Thyroid gland (tissue), 4 donors: ENCODE data around the gene TFAP2E. TPM values are rescaled to one million over a fixed set of nuclear protein-coding genes. Genes with fewer than 3 reads are reported as not detected.

ENCODE experiments used
- DNase-seq, 2 donors: peaks; one replicate each; pipeline ENCODE4 v3.0.0-alpha.2; 2019
- H3K27ac ChIP-seq, 3 donors: fragments of 200-600 bp; sonication (generic); 1 replicate in 2 of 3; 2 replicates in 1 of 3; pipeline ENCODE4 v1.5.1; 2016 to 2019; ENCODE audit warnings: mild to moderate bottlenecking in 1 of 3, moderate library complexity in 1 of 3
- H3K27me3 ChIP-seq: fragments of 200-600 bp; sonication (generic); one replicate; pipeline ENCODE4 v1.5.1; 2019
- H3K36me3 ChIP-seq, 2 donors: fragments of 200-600 bp; sonication (generic); one replicate each; pipeline ENCODE4 v1.5.1; 2016 to 2019
- H3K4me1 ChIP-seq, 2 donors: fragments of 200-600 bp; sonication (generic); one replicate each; pipeline ENCODE4 v1.5.1; 2017 to 2019
- H3K4me3 ChIP-seq, 3 donors: fragments of 200-600 bp; sonication (generic); replicated peaks in 1 of 3; 1 replicate in 2 of 3; 2 replicates in 1 of 3; pipeline ENCODE4 v1.5.1; 2016; ENCODE audit warnings: mild to moderate bottlenecking in 1 of 3
- H3K9me3 ChIP-seq: fragments of 200-600 bp; sonication (generic); one replicate; pipeline ENCODE4 v1.5.1; 2017
- POLR2A ChIP-seq, 2 donors: fragments of 450-650 bp; IDR thresholded peaks; one replicate each; pipeline ENCODE4 v1.6.1; 2017; ENCODE audit warnings: antibody characterized with exemption in 2 of 2, mild to moderate bottlenecking in 2 of 2, moderate library complexity in 1 of 2
- WGBS, 2 donors: methylation state at CpG; one replicate each; pipeline ENCODE4 v1.1.5; 2017; 5-methylcytosine and 5-hydroxymethylcytosine counted together
- intact Hi-C: fragments of 100-400 bp; cut with DNase I; formaldehyde crosslinking; loops from one replicate; pipeline ENCODE4 v1.15.1; 2023
- total RNA-seq, 4 donors: library from RNA; depleted of rRNA; stranded (reverse); fragments of >200 nt; gene quantifications; one replicate each; pipeline ENCODE4 v1.2.3, GENCODE V29; 2016
- TF ChIP-seq, protein P1 (sequence below), 6 experiments: fragments of 200-600 bp in 3 of 6; fragments of 450-650 bp in 3 of 6; sonication (generic) in 3 of 6; IDR thresholded peaks; one replicate each; pipeline ENCODE4 v1.5.1; 2016 to 2019; ENCODE audit warnings: antibody characterized with exemption in 6 of 6, mild to moderate bottlenecking in 2 of 6, inconsistent platforms in 1 of 6, moderate library complexity in 1 of 6

Gene TFAP2E
- total RNA-seq, 4 donors from 2014 or later: 0.81 TPM; not detected in 3

DNA sequence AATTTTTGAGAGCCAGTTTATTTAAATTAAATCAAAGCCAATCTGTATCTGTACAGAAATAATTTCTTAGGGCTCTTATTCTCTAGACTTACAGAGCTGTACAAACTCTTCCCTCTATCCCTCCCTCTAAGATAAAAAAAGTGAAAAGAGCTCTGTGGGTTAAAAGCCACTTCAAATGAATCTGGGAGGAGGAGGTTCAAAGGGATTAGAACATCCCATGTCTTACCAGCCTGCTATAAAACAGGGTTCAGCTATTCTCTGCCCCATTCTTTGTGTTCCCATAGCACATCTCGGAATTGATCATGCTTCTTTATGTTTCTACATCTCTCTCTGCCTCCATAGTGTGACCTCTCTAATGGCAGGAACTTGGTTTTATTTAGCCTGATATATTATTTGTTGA lies 35.3 kb upstream of the TFAP2E start:
- H3K9me3 ChIP-seq: no peaks in the 10 kb centered on the region
- TF ChIP-seq, protein P1, sequence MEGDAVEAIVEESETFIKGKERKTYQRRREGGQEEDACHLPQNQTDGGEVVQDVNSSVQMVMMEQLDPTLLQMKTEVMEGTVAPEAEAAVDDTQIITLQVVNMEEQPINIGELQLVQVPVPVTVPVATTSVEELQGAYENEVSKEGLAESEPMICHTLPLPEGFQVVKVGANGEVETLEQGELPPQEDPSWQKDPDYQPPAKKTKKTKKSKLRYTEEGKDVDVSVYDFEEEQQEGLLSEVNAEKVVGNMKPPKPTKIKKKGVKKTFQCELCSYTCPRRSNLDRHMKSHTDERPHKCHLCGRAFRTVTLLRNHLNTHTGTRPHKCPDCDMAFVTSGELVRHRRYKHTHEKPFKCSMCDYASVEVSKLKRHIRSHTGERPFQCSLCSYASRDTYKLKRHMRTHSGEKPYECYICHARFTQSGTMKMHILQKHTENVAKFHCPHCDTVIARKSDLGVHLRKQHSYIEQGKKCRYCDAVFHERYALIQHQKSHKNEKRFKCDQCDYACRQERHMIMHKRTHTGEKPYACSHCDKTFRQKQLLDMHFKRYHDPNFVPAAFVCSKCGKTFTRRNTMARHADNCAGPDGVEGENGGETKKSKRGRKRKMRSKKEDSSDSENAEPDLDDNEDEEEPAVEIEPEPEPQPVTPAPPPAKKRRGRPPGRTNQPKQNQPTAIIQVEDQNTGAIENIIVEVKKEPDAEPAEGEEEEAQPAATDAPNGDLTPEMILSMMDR (IDR thresholded peaks at IDR 0.05): no peak
- TF ChIP-seq POLR2A (IDR thresholded peaks at IDR 0.05): no peak
- H3K4me3 ChIP-seq: no peak overlapping the region
- DNase-seq: no peak
- no peaks in the 10 kb centered on the region for H3K27me3 ChIP-seq
- H3K4me1 ChIP-seq: peaks cover 11 to 64% of the 10 kb centered on the region in 2 donors
- 92% methylated on average over 1 of the region's 1 CpG for WGBS, 2 donors
- intact Hi-C loops: no loop called here
- no peaks in the 10 kb centered on the region for H3K36me3 ChIP-seq
- H3K27ac ChIP-seq: no peak overlapping the region

DNA sequence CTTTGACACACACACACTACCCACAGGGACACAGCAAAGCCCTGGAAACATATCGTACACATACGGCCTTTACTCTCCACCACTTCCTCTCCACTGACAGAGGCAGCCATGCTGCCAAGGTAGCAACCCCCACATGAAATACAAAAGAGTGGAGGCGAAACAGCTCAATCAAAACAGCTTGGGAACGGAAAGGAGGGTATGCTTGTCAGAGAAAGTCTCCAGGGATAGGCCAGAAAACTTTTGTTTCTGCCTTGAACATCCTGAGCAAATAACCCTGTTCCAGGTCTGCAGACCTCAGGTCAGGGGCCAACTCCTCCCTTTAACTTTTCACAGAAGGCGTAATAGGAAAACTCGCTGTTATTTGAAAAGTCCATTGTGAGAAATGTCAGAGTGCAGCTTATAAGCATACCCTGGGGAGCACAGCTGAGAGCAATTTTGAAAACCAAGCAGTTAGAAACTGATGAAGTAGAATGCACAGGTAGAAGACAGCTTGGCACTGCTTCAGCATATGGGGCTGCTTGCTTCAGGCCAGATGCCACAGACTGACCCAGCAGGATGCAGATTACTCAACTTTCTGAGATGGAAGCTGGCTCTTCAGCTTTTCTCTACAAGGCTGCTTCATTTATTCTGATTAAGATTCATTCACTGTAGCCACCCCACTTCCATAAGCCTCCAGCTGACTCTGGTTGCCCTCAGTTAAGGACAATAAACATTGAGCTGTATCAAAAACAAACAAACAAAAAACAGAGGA lies 33.9 kb upstream of the TFAP2E start:
- Histone ChIP-seq H3K27me3 (no peaks in the 10 kb centered on the region), H3K9me3 (no peaks in the 10 kb centered on the region), H3K4me3 (no peak overlapping the region), H3K27ac (peak overlapping the region in 2 of 3 donors; percentile 18 to 35), H3K4me1 (peaks cover 14 to 70% of the 10 kb centered on the region in 2 donors), H3K36me3 (no peaks in the 10 kb centered on the region)
- DNase-seq: peak; percentile 40 to 46
- WGBS, 2 donors: 48 to 63% methylated on average over 6 of the region's 6 CpGs
- TF ChIP-seq, protein P1 (IDR thresholded peaks at IDR 0.05): no peak
- no peak for TF ChIP-seq POLR2A (IDR thresholded peaks at IDR 0.05)
- intact Hi-C loops: no loop called here

DNA sequence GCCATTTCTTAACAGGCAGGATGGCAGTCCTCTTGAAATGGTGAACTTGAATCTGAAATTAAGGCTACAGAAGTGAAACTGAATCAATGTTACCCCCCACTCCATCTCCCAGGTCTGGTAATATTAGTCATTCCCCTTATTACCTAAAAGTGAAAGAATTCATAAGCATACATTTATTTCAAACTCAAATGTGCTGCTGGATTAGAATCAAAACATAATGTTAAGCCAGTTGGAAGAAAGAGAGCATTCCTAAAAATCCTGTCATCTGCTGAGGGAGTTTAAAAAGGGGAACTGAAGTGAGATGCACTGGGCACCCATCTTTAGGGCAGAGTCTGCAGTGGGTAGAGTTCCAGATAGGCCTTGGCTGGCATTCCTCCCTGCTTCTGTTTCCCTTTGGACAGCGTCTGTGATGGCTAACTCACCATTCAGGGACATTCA lies 33.3 kb upstream of the TFAP2E start:
- Histone ChIP-seq H3K4me1 (peaks cover 14 to 72% of the 10 kb centered on the region in 2 donors), H3K27ac (peak overlapping the region in 2 of 3 donors; percentile 18 to 35), H3K27me3 (no peaks in the 10 kb centered on the region), H3K36me3 (no peaks in the 10 kb centered on the region), H3K4me3 (no peak overlapping the region), H3K9me3 (no peaks in the 10 kb centered on the region)
- no peak for DNase-seq
- 57 to 71% methylated on average over 1 of the region's 1 CpG for WGBS, 2 donors
- TF ChIP-seq, protein P1 (IDR thresholded peaks at IDR 0.05): no peak
- TF ChIP-seq POLR2A (IDR thresholded peaks at IDR 0.05): no peak
- intact Hi-C loops: no loop called here

DNA sequence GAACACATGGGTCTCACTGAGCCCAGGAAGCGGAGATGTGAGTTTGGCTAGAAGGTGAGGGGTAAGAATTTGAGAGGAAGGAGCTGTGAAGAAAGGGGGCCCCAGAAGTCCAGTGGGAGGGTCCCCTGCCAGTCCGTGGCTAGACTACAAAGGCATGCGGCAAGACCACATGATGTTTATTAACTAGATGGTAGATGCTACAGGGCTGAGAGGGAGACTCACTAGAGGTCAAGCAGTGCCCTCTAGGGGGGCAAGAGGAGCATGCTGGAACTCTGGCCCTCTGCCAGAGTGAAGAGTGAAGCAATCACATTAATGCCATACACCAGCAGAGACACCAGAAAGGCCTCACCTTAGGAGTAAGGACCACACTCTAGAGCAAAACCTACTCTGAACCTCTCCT lies 28.1 kb upstream of the TFAP2E start:
- intact Hi-C loops: no loop called here
- WGBS, 2 donors: 59 to 74% methylated on average over 3 of the region's 3 CpGs
- H3K27ac ChIP-seq: no peak overlapping the region
- H3K36me3 ChIP-seq: peaks cover 0 to 3% of the 10 kb centered on the region in 2 donors
- no peak overlapping the region for H3K4me3 ChIP-seq
- H3K9me3 ChIP-seq: no peaks in the 10 kb centered on the region
- peak; percentile 66 to 72 for DNase-seq
- peaks cover 14 to 44% of the 10 kb centered on the region in 2 donors for H3K4me1 ChIP-seq
- no peaks in the 10 kb centered on the region for H3K27me3 ChIP-seq
- TF ChIP-seq POLR2A (IDR thresholded peaks at IDR 0.05): no peak
- TF ChIP-seq, protein P1 (IDR thresholded peaks at IDR 0.05): peak in 4 of 6 experiments; percentile 24 to 34 (median 33)

DNA sequence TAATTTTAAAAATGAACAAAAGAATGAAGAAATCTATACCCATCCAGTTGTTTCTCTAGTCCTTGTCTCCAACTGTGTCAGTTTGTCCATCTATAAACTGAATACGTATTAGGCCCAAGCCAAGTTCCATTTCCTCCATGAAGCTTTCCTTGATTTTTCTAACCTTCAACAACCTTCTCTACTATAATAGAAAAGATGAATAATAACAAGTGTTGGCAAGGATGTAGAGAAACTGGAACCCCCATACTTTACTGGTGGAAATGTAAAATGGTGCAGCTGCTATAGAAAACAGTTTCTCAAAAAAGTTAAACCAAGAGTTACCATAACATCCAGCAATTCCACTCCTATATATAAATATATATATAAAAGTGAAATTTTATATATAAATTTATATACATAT lies 26.5 kb upstream of the TFAP2E start:
- Histone ChIP-seq H3K4me1 (peaks cover 14 to 28% of the 10 kb centered on the region in 2 donors), H3K9me3 (no peaks in the 10 kb centered on the region), H3K4me3 (no peak overlapping the region), H3K27ac (no peak overlapping the region), H3K36me3 (peaks cover under 1 to 3% of the 10 kb centered on the region in 2 donors), H3K27me3 (no peaks in the 10 kb centered on the region)
- intact Hi-C loops: no loop called here
- TF ChIP-seq POLR2A (IDR thresholded peaks at IDR 0.05): no peak
- TF ChIP-seq, protein P1 (IDR thresholded peaks at IDR 0.05): no peak
- WGBS, 2 donors: 93 to 100% methylated on average over 1 of the region's 1 CpG
- DNase-seq: no peak
